CD14-positive monocyte (primary cell): ENCODE measurements around the gene PRPF38B. TPM values are rescaled to one million over a fixed set of nuclear protein-coding genes. Genes with fewer than 3 reads are reported as not detected.

ENCODE experiments used
- DNase-seq, 3 donors: peaks; one replicate each; pipeline ENCODE4 v3.0.0-alpha.2; 2011 to 2022
- H2AFZ ChIP-seq: 2 replicates; pipeline ENCODE4 v1.6.0; 2012; ENCODE audit warnings: mild to moderate bottlenecking, low read depth, low read length, inconsistent platforms; ENCODE audit not compliant: insufficient read depth, poor library complexity, severe bottlenecking
- H3K27ac ChIP-seq, 2 donors: 1 replicate in 1 of 2; 2 replicates in 1 of 2; pipeline ENCODE4 v1.5.1; 2012 to 2013; ENCODE audit warnings: low read length in 2 of 2, control low read depth in 1 of 2, inconsistent platforms in 1 of 2, low read depth in 1 of 2, mild to moderate bottlenecking in 1 of 2
- H3K27me3 ChIP-seq, 2 donors: one replicate each; pipeline versions ENCODE4 v1.6.0 to v1.6.1; 2011 to 2013; ENCODE audit warnings: low read length in 2 of 2; ENCODE audit not compliant: control insufficient read depth in 2 of 2, insufficient read depth in 2 of 2
- H3K36me3 ChIP-seq, 2 donors: replicated peaks in 1 of 2; 1 replicate in 1 of 2; 2 replicates in 1 of 2; pipeline versions ENCODE4 v1.5.1 to v1.6.1; 2012 to 2013; ENCODE audit warnings: low read length in 2 of 2, control low read depth in 1 of 2, inconsistent platforms in 1 of 2, mild to moderate bottlenecking in 1 of 2; ENCODE audit not compliant: insufficient read depth in 2 of 2, control insufficient read depth in 1 of 2
- H3K4me1 ChIP-seq, 2 donors: 1 replicate in 1 of 2; 2 replicates in 1 of 2; pipeline versions ENCODE4 v1.5.1 to v1.6.1; 2012 to 2013; ENCODE audit warnings: low read length in 2 of 2, control low read depth in 1 of 2, inconsistent platforms in 1 of 2, mild to moderate bottlenecking in 1 of 2, moderate library complexity in 1 of 2; ENCODE audit not compliant: insufficient read depth in 2 of 2, control insufficient read depth in 1 of 2
- H3K4me2 ChIP-seq: replicated peaks from 2 replicates; pipeline ENCODE3; 2012; ENCODE audit warnings: low read length, moderate library complexity, mild to moderate bottlenecking; ENCODE audit not compliant: poor library complexity, severe bottlenecking; ENCODE audit errors: extremely low read depth
- H3K4me3 ChIP-seq, 3 experiments: fragments of 200-600 bp in 1 of 3; sonication (generic) in 1 of 3; replicated peaks in 1 of 3; 1 replicate in 2 of 3; 2 replicates in 1 of 3; pipeline ENCODE4 v1.5.1; 2011 to 2013; ENCODE audit warnings: low read length in 3 of 3, mild to moderate bottlenecking in 3 of 3, control low read depth in 2 of 3, low read depth in 2 of 3, inconsistent platforms in 1 of 3, moderate library complexity in 1 of 3
- H3K79me2 ChIP-seq: 2 replicates; pipeline ENCODE4 v1.6.0; 2012; ENCODE audit warnings: mild to moderate bottlenecking, control low read depth, inconsistent platforms, low read length, moderate library complexity; ENCODE audit not compliant: insufficient read depth
- H3K9ac ChIP-seq: 2 replicates; pipeline ENCODE4 v1.6.0; 2017; ENCODE audit warnings: low read length, mild to moderate bottlenecking; ENCODE audit not compliant: insufficient read depth, poor library complexity, severe bottlenecking
- H3K9me3 ChIP-seq, 2 donors: replicated peaks in 1 of 2; 1 replicate in 1 of 2; 2 replicates in 1 of 2; pipeline versions ENCODE4 v1.5.1 to v1.6.1; 2012 to 2013; ENCODE audit warnings: low read length in 2 of 2, control low read depth in 1 of 2; ENCODE audit not compliant: control insufficient read depth in 1 of 2, insufficient read depth in 1 of 2
- H4K20me1 ChIP-seq: 2 replicates; pipeline ENCODE4 v1.6.0; 2012; ENCODE audit warnings: mild to moderate bottlenecking, low read length, control low read depth, moderate library complexity; ENCODE audit not compliant: insufficient read depth
- H3K27ac Mint-ChIP-seq, 7 donors: one replicate each; pipeline ENCODE4 v1.8.0; 2020; ENCODE audit warnings: mild to moderate bottlenecking in 7 of 7, mixed read lengths in 7 of 7, moderate library complexity in 6 of 7, inconsistent platforms in 2 of 7
- H3K27me3 Mint-ChIP-seq, 3 donors: one replicate each; pipeline ENCODE4 v1.8.0; 2021 to 2022; ENCODE audit warnings: low read depth in 3 of 3, mild to moderate bottlenecking in 3 of 3, mixed read lengths in 3 of 3, moderate library complexity in 3 of 3, inconsistent platforms in 1 of 3
- H3K36me3 Mint-ChIP-seq, 2 donors: one replicate each; pipeline ENCODE4 v1.8.0; 2020; ENCODE audit warnings: mixed read lengths in 2 of 2, inconsistent platforms in 1 of 2, mild to moderate bottlenecking in 1 of 2
- H3K4me1 Mint-ChIP-seq: one replicate; pipeline ENCODE4 v1.8.0; 2020; ENCODE audit warnings: mild to moderate bottlenecking, mixed read lengths
- H3K4me3 Mint-ChIP-seq, 2 donors: one replicate each; pipeline ENCODE4 v1.8.0; 2020; ENCODE audit warnings: mild to moderate bottlenecking in 2 of 2, mixed read lengths in 2 of 2, moderate library complexity in 1 of 2
- H3K9me3 Mint-ChIP-seq, 7 donors: one replicate each; pipeline ENCODE4 v1.8.0; 2020 to 2022; ENCODE audit warnings: mixed read lengths in 7 of 7, mild to moderate bottlenecking in 6 of 7, moderate library complexity in 6 of 7, inconsistent platforms in 2 of 7
- WGBS: methylation state at CpG from one replicate; pipeline ENCODE4 v1.1.5; 2013; ENCODE audit warnings: missing lambda C conversion rate; ENCODE audit not compliant: insufficient coverage; 5-methylcytosine and 5-hydroxymethylcytosine counted together
- intact Hi-C, 2 donors: fragments of 100-400 bp; cut with micrococcal nuclease; formaldehyde crosslinking; loops; one replicate each; pipeline versions ENCODE4 v1.15.0 to v1.15.1; 2023
- polyA plus RNA-seq, 3 donors: library from polyadenylated mRNA; depleted of rRNA in 1 of 3; unstranded in 2 of 3; stranded (reverse) in 1 of 3; fragments of 300-500 nt in 2 of 3; fragments of >200 nt in 1 of 3; fragmentation: Illumina TruSeq in 2 of 3; gene quantifications; 1 replicate in 2 of 3; 2 replicates in 1 of 3; pipeline ENCODE4 v1.2.3, GENCODE V29; 2012 to 2021
- TF ChIP-seq, protein P1 (sequence below): fragments of 200-600 bp; IDR thresholded peaks from one replicate; pipeline ENCODE4 v1.8.0; 2022; ENCODE audit warnings: antibody characterized with exemption, mild to moderate bottlenecking

Gene PRPF38B
- polyA plus RNA-seq, 3 donors = 4.9 to 29.9 (median 8.3) TPM

DNA sequence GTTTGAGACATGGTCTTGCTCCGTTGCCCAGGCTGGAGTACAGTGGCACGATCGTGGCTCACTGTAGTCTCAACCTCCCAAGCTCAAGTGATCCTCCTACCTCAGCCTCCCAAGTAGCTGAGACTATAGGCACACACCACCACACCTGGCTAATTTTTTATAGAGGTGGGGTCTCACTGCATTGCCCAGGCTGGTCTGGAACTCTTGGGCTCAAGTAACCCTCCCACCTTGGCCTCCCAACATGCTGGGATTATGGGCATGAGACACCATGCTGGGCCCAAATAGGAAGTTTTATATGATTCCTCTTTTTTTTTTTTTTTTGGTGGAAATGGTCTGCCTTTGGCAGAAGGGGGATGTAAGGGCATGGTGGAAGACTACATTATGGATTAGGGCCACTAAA lies 14.5 kb downstream of the PRPF38B start:
- peaks cover 5 to 11% of the 10 kb centered on the region in 2 donors for H3K4me1 ChIP-seq
- H2AFZ ChIP-seq = no peak overlapping the region
- peaks cover 25% of the 10 kb centered on the region for H3K4me1 Mint-ChIP-seq
- TF ChIP-seq, protein P1, sequence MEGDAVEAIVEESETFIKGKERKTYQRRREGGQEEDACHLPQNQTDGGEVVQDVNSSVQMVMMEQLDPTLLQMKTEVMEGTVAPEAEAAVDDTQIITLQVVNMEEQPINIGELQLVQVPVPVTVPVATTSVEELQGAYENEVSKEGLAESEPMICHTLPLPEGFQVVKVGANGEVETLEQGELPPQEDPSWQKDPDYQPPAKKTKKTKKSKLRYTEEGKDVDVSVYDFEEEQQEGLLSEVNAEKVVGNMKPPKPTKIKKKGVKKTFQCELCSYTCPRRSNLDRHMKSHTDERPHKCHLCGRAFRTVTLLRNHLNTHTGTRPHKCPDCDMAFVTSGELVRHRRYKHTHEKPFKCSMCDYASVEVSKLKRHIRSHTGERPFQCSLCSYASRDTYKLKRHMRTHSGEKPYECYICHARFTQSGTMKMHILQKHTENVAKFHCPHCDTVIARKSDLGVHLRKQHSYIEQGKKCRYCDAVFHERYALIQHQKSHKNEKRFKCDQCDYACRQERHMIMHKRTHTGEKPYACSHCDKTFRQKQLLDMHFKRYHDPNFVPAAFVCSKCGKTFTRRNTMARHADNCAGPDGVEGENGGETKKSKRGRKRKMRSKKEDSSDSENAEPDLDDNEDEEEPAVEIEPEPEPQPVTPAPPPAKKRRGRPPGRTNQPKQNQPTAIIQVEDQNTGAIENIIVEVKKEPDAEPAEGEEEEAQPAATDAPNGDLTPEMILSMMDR = no peak
- no peaks in the 10 kb centered on the region for H4K20me1 ChIP-seq
- no peak overlapping the region for H3K4me3 ChIP-seq
- WGBS = no CpG with 5 or more reads among the region's 3 CpGs
- H3K27ac ChIP-seq = no peak overlapping the region
- no peak overlapping the region for H3K9ac ChIP-seq
- H3K27me3 ChIP-seq = no peaks in the 10 kb centered on the region
- no peak for DNase-seq
- peaks cover 7 to 9% of the 10 kb centered on the region in 2 donors for H3K36me3 Mint-ChIP-seq
- no peaks in the 10 kb centered on the region for H3K79me2 ChIP-seq
- H3K27ac Mint-ChIP-seq = no peak overlapping the region
- H3K4me2 ChIP-seq = no peak overlapping the region
- no peaks in the 10 kb centered on the region for H3K9me3 ChIP-seq
- H3K36me3 ChIP-seq = peaks cover under 1 to 5% of the 10 kb centered on the region in 2 donors
- H3K4me3 Mint-ChIP-seq = no peak overlapping the region
- intact Hi-C loops = no loop called here
- H3K27me3 Mint-ChIP-seq = peaks cover 0 to 6% (median 3%) of the 10 kb centered on the region in 3 donors
- peaks cover 0 to 2% (median 0%) of the 10 kb centered on the region in 7 donors for H3K9me3 Mint-ChIP-seq

DNA sequence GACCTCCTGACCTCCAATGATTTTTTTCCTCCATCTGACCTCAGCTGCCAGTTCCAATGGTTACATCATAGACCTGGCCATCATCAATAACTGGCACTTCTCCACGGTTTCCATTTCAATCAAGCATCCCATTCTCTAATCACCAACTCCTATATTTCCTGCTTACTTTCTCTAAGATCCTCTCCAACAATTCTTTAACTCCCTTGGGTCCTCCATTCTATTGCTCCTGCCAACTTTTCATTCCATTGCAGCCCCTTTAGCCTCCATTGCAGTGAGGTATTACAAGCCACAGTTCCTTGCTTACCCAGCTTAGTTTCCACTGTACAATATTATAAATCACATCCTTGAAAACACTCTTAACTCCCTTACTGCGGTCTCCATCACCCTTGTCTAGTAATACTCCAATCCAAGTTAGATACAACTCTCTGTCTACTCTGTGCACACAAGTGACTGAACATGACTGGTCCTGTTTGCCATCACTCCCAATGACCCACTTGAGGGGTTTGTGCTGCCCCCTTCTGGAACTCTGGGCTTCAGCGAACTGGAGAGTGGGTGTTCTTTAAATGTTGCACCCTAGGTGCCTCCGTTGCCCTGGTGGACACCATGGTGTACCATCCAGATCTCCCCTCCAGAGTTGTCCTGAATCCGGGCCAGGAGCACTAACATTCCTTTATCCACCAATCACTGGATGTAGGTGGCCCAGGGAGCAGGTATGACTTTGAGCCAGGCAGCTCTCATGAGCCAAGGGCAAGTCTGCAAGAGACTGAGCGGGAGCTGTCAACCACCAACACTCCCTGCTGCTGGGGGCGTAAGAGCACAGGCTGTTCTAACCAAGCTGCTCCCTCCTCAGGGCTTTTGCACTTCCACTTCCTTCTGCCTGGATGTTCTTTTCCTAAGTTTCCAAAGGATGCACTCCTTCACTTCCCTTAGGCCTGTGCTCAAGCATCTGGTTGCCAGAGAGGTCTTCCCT lies 16.9 kb downstream of the PRPF38B start:
- no peak overlapping the region for H3K4me3 ChIP-seq
- intact Hi-C loops = no loop called here
- Mint-ChIP-seq H3K27ac (peak overlapping the region in 1 of 7 donors; percentile 30), H3K36me3 (no peaks in the 10 kb centered on the region), H3K4me3 (no peak overlapping the region), H3K9me3 (peaks cover 0 to 2% (median 0%) of the 10 kb centered on the region in 7 donors), H3K4me1 (peaks cover 13% of the 10 kb centered on the region), H3K27me3 (peaks cover 2 to 11% (median 7%) of the 10 kb centered on the region in 3 donors)
- DNase-seq = peak in 2 of 3 donors; percentile 27 to 43
- no peaks in the 10 kb centered on the region for H3K36me3 ChIP-seq
- TF ChIP-seq, protein P1 = peak; percentile 19
- H3K27ac ChIP-seq = no peak overlapping the region
- H3K4me1 ChIP-seq = peaks cover 4 to 7% of the 10 kb centered on the region in 2 donors
- no peak overlapping the region for H2AFZ ChIP-seq
- H3K9ac ChIP-seq = no peak overlapping the region
- H4K20me1 ChIP-seq = no peaks in the 10 kb centered on the region
- H3K9me3 ChIP-seq = no peaks in the 10 kb centered on the region
- H3K4me2 ChIP-seq = no peak overlapping the region
- H3K79me2 ChIP-seq = no peaks in the 10 kb centered on the region
- no peaks in the 10 kb centered on the region for H3K27me3 ChIP-seq
- WGBS = 90% methylated on average over 6 of the region's 7 CpGs
